ENCODE data around the gene SERPINI1.

Gene SERPINI1

GRCh38 chr3:167733961-167734497, 1.5 kb upstream of the SERPINI1 start:
- no peak for DNase-seq
- intact Hi-C loops (cut with DNase I) = no loop called here

- intact Hi-C loops (cut with DNase I) = loop anchor here (5.0 kb wide), 2 partner anchors 78 to 148 kb away; no protein-coding TSS in a partner anchor
Observed at GRCh38 chr3:167734498-167735232, 856 bp upstream of the SERPINI1 start, which contains the start of gene PDCD10. Gene PDCD10, minus strand, starts transcription at chr3:167734892. Its CDS starts 14,735 bp downstream, at chr3:167720157.

GRCh38 chr3:167736264-167736787, 805 bp downstream of the SERPINI1 start:
- intact Hi-C loops (cut with DNase I) = loop anchor here (5.0 kb wide), 2 partner anchors 76 to 146 kb away; no protein-coding TSS in a partner anchor
- no peak for DNase-seq

More at GRCh38 chr3:167734498-167735232, 856 bp upstream of the SERPINI1 start, which contains the start of gene PDCD10:
- peak; percentile 96 to 100 (median 99) for DNase-seq

- intact Hi-C loops (cut with DNase I) = loop anchor here (5.0 kb wide), 2 partner anchors 75 to 145 kb away; no protein-coding TSS in a partner anchor
- DNase-seq = no peak
Observed at GRCh38 chr3:167736997-167737396, 1.5 kb downstream of the SERPINI1 start.

GRCh38 chr3:167738037-167738436, 2.5 kb downstream of the SERPINI1 start:
- intact Hi-C loops (cut with DNase I) = loop anchor here (5.0 kb wide), 2 partner anchors 74 to 144 kb away; no protein-coding TSS in a partner anchor
- DNase-seq = no peak

- intact Hi-C loops (cut with DNase I) = loop anchor here (5.0 kb wide), 2 partner anchors 73 to 143 kb away; no protein-coding TSS in a partner anchor
- DNase-seq = peak in 1 of 10 donors; percentile 10
Observed at GRCh38 chr3:167739190-167739810, 3.8 kb downstream of the SERPINI1 start.

GRCh38 chr3:167740961-167741587, 5.6 kb downstream of the SERPINI1 start:
- peak in 8 of 10 donors; percentile 18 to 93 (median 49) for DNase-seq
- intact Hi-C loops (cut with DNase I) = loop anchor here (5.0 kb wide), 1 partner anchor 334 kb away; no protein-coding TSS in a partner anchor

GRCh38 chr3:167742338-167742737, 6.8 kb downstream of the SERPINI1 start:
- intact Hi-C loops (cut with DNase I) = loop anchor here (5.0 kb wide), 1 partner anchor 335 kb away; no protein-coding TSS in a partner anchor
- no peak for DNase-seq

- no peak for DNase-seq
- intact Hi-C loops (cut with DNase I) = loop anchor here (5.0 kb wide), 1 partner anchor 336 kb away; no protein-coding TSS in a partner anchor
Observed at GRCh38 chr3:167743799-167744198, 8.3 kb downstream of the SERPINI1 start.

- intact Hi-C loops (cut with DNase I) = no loop called here
- no peak for DNase-seq
Observed at GRCh38 chr3:167749209-167749608, 13.7 kb downstream of the SERPINI1 start.

- intact Hi-C loops (cut with DNase I) = loop anchor here (5.0 kb wide), 1 partner anchor 53 kb away; no protein-coding TSS in a partner anchor
- no peak for DNase-seq
Observed at GRCh38 chr3:167749728-167750127, 14.2 kb downstream of the SERPINI1 start.

- intact Hi-C loops (cut with DNase I) = loop anchor here (5.0 kb wide), 1 partner anchor 52 kb away; no protein-coding TSS in a partner anchor
Observed at GRCh38 chr3:167750272-167750971, 14.9 kb downstream of the SERPINI1 start.

GRCh38 chr3:167754049-167754448, 18.5 kb downstream of the SERPINI1 start:
- no peak for DNase-seq
- intact Hi-C loops (cut with DNase I) = loop anchor here (5.0 kb wide), 1 partner anchor 48 kb away; no protein-coding TSS in a partner anchor

More at GRCh38 chr3:167750272-167750971, 14.9 kb downstream of the SERPINI1 start:
- DNase-seq = no peak

GRCh38 chr3:167761302-167761701, 25.8 kb downstream of the SERPINI1 start:
- intact Hi-C loops (cut with DNase I) = no loop called here
- DNase-seq = no peak

GRCh38 chr3:167762296-167762695, 26.8 kb downstream of the SERPINI1 start:
- DNase-seq = no peak
- intact Hi-C loops (cut with DNase I) = no loop called here

GRCh38 chr3:167772992-167773391, 37.5 kb downstream of the SERPINI1 start:
- intact Hi-C loops (cut with DNase I) = no loop called here
- DNase-seq = no peak

- intact Hi-C loops (cut with DNase I) = no loop called here
- DNase-seq = no peak
Observed at GRCh38 chr3:167773584-167773983, 38.1 kb downstream of the SERPINI1 start.

GRCh38 chr3:167776066-167776685, 40.7 kb downstream of the SERPINI1 start:
- intact Hi-C loops (cut with DNase I) = no loop called here
- DNase-seq = no peak

GRCh38 chr3:167777356-167777755, 41.8 kb downstream of the SERPINI1 start:
- intact Hi-C loops (cut with DNase I) = no loop called here
- no peak for DNase-seq

Data from posterior cingulate gyrus (tissue), 11 donors.